HG02571 (cell line): ENCODE results near the gene TMEM161B.
"Not testable (repeated sequence)": the region's sequence is repeated elsewhere in the genome, so short reads cannot be mapped to it uniquely, and the experiment has no call there.

Source experiments
- ATAC-seq: cut with Tn5 transposase; IDR thresholded peaks from one replicate; pipeline ENCODE4 v1.9.1; 2021; ENCODE audit warnings: mild to moderate bottlenecking, moderate library complexity; ENCODE audit not compliant: unreplicated experiment

Gene TMEM161B

DNA sequence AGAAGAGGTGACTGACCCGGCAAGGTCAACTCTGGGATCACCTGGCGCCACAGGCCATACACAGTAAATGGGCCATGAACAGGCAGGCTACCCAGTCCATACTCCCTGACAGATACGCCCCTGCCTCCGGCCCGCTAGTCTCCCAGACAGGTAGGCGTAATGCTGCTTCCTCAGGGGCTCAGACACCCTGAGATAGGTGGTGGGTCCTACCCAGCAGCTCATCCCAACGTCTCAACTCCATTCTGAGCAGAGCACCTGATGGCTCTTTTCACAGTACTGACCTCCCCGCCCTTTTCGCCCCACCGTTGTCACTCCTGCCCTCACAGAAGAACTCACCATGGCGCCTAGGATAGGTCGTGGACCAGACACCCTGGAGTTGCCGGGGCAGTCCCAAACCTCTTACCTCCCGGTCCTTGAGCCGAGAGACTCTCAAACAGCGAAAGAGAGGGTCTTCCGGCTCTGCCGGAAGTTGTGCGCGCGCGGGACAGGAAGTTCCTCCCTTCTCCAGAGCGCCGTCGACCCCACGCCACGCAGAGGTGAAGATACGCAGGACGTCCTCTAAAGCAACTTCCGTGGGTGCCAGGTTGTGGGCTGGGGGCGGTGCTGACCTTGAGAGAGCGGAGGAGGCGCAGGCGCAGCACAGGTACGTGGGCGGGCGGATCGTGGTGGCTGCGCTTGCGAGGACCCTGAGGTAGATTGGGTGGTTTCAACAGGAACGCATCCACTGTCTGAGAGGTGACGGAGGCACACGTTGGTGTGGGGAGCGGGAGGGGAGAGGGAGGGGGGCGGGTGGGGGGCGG is at the start of gene TMEM161B:
Gene TMEM161B (minus strand): TSS at position 461 of the 800 bp plus-strand sequence. CDS start 122 bp downstream, at position 339.
- peak; percentile 99 for ATAC-seq

DNA sequence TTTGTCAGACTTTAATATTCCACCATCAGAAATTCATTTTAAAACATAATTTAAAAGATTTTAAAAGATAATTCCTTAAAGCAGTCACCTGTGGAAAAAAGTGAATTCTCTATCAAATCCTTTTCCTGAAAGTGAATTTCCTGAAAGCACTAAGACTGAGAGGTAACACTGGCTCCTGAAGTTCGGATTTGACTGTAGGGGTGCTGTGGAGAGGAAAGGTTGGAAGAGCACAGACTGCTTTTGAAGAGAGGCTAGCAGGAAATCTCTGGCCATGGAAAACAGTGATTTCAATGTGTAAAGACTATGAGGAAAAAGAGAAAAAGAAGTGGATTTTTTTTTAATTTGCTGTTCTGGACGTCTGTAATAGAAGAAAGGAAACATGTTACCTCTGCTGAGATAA is 35.7 kb upstream of the TMEM161B start:
- no peak for ATAC-seq

DNA sequence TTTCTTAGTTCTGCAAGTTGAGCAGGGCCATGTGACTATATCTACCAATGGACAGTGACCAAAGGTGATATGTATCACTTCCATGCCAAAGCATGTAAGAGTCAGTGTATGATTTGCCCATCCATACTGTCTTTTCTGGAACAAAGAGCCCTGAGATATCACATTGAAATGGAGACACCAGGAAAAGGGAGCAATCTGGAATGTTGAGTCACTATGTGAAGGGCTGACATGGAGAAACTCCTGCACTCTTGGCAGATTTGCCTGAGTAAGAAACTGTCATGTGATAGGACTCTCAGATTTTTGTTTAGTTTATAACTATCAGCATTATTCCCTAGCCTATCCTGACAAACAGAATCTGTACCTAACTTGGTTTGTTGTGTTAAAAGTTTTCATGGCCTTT is 29.8 kb upstream of the TMEM161B start:
- ATAC-seq = no peak

DNA sequence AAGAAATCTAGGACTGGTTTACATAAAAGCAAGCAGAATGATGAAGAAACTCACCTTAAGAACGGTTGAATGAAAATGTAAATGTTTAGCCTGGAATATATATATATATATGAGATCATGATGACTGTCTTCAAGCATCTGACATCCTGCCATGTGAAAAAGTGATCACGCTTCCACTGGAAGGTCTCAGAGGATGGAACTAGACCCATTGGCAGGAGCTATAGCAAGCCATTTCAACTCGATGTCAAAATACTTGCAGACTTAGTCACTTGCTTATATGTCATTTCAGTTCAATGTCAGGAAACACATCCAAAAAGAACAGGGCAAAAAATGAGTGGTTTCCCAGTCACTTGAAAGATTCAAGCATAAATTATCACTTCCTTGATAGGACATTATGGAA is 22.2 kb upstream of the TMEM161B start:
- no peak for ATAC-seq

DNA sequence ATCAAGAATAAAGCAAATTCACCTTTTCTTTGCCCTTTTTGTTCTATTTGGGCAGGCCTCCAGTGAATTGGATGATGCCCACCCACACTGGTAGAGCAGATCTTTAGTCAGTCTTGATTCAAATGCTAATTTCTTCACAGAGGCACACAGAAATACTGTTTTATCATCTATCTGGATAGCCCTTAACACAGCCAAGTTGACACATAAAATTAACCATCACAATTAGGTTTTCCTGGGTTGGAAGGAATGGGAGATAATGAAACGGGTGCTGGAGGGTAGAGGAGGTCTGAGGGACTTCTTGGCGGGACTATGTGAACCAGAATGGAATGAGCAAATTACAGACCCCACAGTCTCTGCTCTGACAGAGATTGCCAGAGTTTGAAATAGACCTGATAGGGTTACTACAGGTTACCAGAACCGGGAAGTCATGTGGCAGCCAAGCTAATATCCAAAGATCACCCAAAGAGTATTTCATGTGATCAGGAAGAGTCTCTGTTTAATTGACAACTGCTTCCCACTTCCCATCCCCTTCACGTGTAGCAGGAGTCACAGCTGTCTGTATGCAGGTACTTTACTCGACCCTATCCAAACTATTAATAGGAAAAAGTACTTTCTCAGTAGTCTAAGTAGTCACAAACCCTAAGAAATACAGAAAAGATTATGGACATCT is 20.0 kb upstream of the TMEM161B start:
- no peak for ATAC-seq

DNA sequence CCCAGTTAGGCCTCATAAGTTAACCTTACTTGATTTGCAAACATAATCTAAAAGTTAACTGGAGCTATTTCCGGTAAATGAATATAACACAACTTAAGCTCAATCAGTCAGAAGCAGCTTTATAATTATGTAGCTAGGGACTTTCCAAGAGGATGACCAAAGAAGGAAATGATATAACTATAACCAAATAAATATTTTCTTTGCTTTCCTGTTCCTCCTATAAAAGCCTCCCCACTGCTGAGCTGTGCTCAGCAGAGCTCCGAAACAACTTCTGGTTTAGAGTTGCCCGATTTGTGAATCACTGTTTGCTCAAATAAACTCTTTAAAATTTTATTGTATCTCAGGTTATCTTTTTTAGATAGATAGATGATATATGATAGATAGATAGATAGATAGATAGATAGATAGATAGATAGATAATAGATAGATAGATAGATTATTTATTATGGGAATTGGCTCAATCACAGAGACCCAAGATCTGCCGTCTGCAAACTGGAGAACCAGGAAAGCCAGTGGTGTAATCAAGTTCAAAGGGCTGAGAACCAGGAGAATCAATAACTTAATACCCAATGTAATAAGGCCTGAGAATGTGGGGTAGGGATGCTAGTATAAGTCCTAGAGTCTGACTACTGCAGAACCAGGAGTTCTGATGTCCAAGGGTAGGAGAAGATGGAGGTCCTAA is 19.3 kb upstream of the TMEM161B start:
- no peak for ATAC-seq

DNA sequence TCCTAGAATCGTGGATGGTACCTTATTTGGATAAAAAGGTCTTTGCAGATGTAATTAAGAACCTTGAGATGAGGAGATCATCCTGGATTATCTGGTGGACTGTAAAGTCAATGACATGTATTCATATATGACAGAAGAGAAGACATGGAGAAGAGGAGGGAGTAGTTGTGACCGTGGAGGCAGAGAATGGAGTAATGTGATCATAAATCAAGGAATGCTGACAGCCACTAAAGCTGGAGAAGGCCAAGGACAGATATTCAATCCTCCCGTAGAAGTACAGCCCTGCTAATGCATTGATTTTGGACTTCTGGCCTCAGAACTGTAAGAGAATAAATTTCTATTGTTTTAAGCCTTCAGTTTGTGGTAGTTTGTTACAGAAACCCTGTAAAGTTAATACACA is 18.7 kb upstream of the TMEM161B start:
- no peak for ATAC-seq

DNA sequence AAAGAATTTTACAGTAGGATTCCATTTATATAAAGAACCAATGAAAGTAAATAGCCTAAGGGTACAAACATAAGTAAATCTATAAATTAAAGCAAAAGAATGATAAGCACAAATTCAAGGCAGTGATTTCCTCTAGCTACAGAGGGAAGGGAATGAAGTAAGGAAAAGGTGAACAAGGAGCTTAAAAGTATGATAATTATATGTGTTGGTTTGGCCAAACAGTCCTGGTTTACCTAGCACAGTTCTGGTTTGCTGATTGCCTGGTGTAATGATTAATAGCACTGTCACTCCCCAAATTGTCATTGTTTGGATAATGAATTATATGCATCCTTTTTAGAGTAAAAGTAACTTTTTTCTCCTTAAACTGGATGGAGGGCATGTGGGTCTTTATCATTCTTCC is 15.0 kb upstream of the TMEM161B start:
- ATAC-seq = no peak

DNA sequence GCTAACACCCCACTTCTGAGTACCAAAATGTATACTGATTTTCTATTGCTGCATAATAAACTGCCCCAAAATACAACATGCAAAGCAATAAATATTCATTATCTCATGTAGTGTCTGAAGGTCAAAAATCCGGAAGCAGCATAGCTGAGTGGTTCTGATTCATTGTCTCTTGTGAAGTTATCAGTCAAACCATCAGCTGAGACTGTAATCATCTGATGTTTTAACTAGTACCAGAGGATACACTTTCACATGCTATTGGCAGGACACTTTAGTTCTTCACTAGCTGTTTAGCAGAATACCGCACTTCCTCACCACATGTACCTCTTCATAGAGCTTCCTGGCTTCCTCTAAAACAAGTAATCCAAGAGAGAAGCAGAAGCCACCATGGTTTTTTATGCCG is 12.7 kb upstream of the TMEM161B start:
- ATAC-seq = no peak

DNA sequence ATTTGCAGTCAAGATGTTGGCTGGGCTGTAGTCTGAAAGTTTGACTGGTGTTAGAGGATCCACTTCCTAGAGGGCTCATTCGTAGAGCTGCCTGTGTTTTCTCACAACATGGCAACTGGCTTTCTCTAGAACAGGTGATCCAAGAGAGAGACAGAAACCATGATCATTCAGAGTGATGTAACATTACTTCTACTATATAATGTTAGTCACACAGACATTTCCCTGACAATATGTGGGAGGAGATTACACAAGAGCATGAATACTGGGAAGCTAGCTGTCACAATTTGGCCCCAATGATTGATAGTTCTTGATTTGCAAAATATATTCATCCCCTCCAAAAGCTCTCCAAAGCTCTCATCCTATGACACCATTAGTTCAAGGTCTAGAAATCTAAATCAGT is 10.9 kb upstream of the TMEM161B start:
- ATAC-seq = no peak

DNA sequence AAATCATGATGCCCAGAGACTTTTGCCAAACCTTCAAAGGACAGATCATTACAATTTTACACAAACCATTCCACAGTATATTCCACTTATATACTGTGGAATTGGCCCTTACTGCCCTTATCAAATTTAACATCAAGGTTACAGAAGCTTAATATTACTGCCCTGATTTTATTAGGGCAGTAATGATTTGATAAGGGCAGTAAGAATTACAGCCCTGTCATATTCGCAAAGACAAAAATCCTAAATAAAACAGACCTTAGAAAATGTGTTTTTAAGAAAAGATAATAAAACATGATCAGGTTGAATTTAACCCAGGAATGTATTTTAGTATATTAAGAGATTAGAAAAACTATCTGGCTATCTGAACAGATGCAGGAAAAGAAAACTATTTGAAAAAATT is 7.7 kb upstream of the TMEM161B start:
- no peak for ATAC-seq

DNA sequence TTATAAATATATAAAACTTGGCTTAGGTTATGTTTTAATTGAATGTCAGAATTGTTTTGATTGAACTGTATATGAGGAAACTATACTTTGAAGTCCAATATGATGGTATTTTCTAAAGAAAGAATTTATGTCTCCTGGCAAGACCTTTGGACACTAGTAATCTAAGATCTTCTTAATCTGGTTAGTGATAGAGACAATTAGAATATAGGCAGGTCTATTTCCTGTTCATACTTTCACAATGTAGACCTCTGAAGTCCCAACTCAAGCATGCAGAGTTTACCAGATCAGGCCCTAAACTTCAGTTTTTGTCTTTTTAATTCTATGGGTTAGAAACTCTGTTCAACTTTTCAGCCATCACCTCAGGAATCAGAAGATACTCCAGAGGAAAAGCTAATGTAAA is 6.9 kb upstream of the TMEM161B start:
- ATAC-seq = no peak

DNA sequence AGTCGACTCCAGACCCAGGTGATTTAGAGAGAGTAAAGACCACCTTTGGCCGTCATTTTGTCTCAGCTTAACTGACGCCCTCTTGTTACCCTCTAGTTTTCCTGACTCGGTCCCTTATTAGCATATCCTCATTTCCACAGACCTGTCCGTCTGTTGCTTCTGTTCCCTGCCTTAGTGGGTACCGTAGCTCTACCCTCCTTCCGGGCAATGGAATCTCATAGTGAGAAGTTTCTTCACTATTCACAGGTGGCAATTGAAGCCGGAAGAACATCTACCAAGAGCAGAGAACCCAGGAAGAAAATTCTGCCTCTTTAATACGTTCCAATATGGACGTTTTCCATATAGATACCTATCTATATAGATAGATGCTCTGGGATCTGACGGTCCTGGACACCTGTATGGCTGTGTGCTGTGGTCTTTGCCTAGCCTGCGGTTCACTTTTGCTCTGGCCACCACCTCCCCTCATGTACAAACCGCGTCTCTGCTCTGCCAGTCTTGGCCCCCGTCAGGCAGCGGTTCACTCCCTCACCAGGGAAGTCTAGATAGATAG is 652 bp upstream of the TMEM161B start:
- peak; percentile 14 for ATAC-seq

DNA sequence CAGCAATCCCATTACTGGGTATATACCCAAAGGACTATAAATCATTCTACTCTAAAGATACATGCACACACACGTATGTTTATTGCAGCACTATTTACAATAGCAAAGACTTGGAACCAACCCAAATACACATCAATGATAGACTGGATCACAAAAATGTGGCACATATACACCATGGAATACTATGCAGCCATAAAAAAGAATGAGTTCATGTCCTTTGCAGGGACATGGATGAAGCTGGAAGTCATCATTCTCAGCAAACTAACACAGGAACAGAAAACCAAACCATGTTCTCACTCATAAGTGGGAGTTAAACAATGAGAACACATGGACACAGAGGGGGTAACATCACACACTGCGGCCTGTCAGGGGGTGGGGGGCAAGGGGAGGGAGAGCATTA is 4.1 kb downstream of the TMEM161B start:
- not testable (repeated sequence) for ATAC-seq

DNA sequence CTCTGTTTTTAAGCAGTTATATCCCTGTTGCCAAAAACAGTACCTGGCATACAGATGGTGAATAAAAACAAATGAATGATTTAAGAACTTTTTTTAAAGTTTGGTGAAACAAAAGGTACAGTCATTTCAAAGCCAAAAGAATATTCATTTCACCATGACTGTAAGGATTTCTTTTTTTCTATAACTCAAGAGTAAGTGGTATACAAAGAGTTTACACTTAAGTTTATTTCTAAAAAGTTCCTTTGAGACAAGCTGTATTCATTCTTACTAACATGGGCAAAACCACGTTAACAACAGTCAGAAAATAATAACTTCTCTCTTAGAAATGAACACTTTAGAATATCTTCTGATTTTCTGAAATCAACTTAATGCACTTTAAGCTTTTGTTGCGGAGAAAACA is 5.3 kb downstream of the TMEM161B start:
- ATAC-seq = no peak

DNA sequence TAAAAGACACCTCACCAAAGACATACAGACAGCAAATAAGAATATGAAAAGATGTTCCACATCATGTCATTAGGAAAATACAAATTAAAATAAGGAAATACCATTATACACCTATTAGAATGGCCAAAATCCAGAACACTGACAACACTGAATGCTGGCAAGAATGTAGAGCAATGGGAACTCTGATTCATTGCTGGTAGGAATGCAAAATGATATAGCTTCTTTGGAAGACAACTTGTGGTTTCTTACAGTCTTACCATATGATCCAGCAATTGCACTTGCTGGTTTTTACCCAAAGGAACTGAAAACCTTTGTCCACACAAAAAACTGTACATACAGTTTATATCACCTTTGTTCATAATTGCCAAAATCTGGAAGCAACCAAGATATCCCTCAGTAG is 6.5 kb downstream of the TMEM161B start:
- ATAC-seq = no peak

DNA sequence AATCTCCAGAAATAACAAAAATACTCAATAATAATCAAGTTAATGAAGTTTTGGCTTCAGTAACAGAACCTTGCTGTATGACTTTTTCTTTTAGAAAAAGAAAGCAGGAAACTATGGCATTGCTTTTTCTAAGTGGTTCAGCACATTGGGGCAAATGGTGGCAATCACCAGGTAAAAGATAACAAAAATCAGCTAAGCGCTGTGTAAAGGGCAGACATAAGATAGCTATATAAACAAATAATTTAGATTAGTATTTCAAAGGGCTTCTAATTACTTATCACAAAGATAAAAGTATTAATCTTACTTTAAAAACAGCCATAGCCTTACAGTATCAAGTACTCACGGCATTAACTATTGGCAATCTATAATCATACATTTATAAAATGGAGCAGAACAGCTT is 10.0 kb downstream of the TMEM161B start:
- no peak for ATAC-seq

DNA sequence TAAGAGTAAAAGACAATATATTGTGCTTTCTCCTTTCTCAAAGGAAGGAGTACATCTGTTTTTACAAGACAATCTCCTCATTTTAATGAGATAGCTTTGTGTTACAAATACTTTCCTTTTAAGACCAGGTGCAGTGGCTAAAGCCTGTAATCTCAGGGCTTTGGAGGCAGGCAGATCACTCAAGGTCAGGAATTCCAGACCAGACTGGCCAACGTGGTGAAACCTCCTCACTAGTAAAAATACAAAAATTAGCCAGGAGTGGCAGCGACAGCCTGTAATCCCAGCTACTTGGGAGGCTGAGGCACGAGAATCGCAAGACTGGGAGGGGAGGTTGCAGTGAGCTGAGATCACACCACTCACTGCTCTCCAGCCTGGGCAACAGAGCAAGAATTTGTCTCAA is 11.8 kb downstream of the TMEM161B start:
- ATAC-seq = no peak

DNA sequence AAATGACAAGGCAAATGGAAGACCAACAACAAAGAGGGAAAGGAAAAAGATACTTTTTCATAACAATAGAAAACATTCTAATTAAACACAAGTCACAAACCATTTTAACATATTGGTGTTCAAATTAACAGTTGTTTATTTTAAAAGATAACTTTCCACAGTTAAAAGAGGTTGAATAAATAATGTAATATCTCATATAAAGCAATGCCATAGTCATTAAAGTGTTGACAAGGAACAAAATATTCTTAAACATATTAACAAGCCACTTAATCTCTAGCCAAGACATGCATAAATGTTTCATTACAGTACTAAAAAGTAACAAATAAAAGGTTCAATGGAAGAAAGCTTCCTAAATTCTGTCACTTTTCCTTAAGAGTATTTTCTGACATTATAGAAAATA is 12.6 kb downstream of the TMEM161B start:
- ATAC-seq = no peak

DNA sequence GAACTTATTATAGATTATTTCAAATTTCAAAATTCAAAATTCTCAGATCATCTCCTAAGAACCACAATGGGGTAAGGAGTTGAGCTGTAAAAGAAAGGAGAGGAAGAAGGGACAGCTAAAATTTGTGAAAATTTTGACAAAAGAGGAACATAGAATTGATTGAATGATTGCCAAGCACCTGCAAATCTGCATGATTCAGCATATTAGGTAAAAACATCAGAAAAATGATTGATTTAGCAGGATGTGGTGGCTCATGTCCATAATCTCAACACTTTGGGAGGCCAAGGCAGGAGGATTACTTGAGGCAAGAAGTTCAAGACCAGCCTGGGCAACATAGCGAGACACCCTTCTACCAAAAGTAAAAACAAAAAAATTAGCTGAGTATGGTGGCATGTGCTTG is 14.3 kb downstream of the TMEM161B start:
- ATAC-seq = no peak

DNA sequence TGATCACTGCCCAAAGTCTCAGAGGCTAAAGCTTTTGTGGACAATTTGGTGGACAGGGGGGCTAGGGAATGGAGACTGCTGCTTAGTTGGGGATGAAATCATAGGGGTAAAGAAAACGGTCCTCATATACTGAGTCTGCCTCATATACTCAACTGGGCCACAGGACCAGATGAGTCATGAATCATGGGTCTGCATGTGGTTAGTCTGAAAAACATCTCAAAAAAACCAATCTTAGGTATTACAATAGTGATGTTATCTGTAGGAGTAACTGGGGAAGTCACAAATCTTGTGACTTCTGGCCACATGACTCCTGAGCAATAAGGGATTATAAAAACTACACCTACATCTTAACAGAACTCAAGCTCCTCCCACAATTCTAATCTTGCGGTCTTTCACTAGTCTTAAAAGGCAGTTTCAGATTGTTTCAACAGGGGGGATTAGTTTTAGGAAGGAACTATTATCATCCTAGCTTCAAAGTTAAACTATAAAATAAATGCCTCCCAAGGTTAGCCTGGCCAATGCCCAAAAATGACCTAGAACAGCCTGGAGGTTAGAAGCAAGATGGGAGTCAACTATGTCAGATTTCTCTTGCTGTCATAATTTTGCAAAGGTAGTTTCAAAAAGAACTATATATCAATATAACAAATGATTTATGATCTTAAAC is 17.5 kb downstream of the TMEM161B start:
- no peak for ATAC-seq
